B cell (primary cell): ENCODE data around the gene NXNL1.

Source experiments
- EZH2 ChIP-seq: IDR thresholded peaks from 2 replicates; pipeline ENCODE4 v1.6.1; 2012; ENCODE audit warnings: borderline replicate concordance, low read depth, mild to moderate bottlenecking, moderate library complexity, low read length; ENCODE audit not compliant: insufficient read depth, poor library complexity, severe bottlenecking
- TF ChIP-seq, protein P1 (sequence below): fragments of 200-600 bp; IDR thresholded peaks from one replicate; pipeline ENCODE4 v1.8.0; 2022; ENCODE audit warnings: antibody characterized with exemption, mild to moderate bottlenecking

GRCh38 chr19:17505223-17505622 is 44.5 kb upstream of the NXNL1 start:
- no peak for TF ChIP-seq EZH2
- TF ChIP-seq, protein P1, sequence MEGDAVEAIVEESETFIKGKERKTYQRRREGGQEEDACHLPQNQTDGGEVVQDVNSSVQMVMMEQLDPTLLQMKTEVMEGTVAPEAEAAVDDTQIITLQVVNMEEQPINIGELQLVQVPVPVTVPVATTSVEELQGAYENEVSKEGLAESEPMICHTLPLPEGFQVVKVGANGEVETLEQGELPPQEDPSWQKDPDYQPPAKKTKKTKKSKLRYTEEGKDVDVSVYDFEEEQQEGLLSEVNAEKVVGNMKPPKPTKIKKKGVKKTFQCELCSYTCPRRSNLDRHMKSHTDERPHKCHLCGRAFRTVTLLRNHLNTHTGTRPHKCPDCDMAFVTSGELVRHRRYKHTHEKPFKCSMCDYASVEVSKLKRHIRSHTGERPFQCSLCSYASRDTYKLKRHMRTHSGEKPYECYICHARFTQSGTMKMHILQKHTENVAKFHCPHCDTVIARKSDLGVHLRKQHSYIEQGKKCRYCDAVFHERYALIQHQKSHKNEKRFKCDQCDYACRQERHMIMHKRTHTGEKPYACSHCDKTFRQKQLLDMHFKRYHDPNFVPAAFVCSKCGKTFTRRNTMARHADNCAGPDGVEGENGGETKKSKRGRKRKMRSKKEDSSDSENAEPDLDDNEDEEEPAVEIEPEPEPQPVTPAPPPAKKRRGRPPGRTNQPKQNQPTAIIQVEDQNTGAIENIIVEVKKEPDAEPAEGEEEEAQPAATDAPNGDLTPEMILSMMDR: no peak
